ENCODE results near the gene ATXN10. TPM values are rescaled to one million over a fixed set of nuclear protein-coding genes. Genes with fewer than 3 reads are reported as not detected.

ATXN10 gene
- total RNA-seq, 4 donors from 2014 or later: 35.5 to 83.3 (median 51.1) TPM

GRCh38 chr22:45770506-45770905, 98.9 kb downstream of the ATXN10 start:
- no peak for DNase-seq (ENCODE audit: low spot score in 2 of 2)
- H3K4me3 ChIP-seq (ENCODE audit: low read depth, poor library complexity, severe bottlenecking): no peak overlapping the region
- intact Hi-C loops (cut with DNase I; ENCODE audit: low total_unique reads): no loop called here
- TF ChIP-seq POLR2A (IDR thresholded peaks at IDR 0.05) (no peak), CTCF (IDR thresholded peaks at IDR 0.05) (no peak)
- 72 to 73% methylated on average over 4 of the region's 4 CpGs for WGBS, 2 donors

- DNase-seq (ENCODE audit: low spot score in 2 of 2): no peak
- WGBS, 2 donors: 96 to 99% methylated on average over 3 of the region's 3 CpGs
- intact Hi-C loops (cut with DNase I; ENCODE audit: low total_unique reads): no loop called here
- H3K4me3 ChIP-seq (ENCODE audit: low read depth, poor library complexity, severe bottlenecking): no peak overlapping the region
- TF ChIP-seq CTCF (IDR thresholded peaks at IDR 0.05) (no peak), POLR2A (IDR thresholded peaks at IDR 0.05) (no peak)
Observed at GRCh38 chr22:45771057-45771456, 99.4 kb downstream of the ATXN10 start.

GRCh38 chr22:45771711-45772110, 100.1 kb downstream of the ATXN10 start:
- DNase-seq (ENCODE audit: low spot score in 2 of 2): no peak
- no peak overlapping the region for H3K4me3 ChIP-seq (ENCODE audit: low read depth, poor library complexity, severe bottlenecking)
- intact Hi-C loops (cut with DNase I; ENCODE audit: low total_unique reads): no loop called here
- TF ChIP-seq CTCF (IDR thresholded peaks at IDR 0.05): no peak
- no peak for TF ChIP-seq POLR2A (IDR thresholded peaks at IDR 0.05)
- WGBS, 2 donors: 100% methylated on average over 2 of the region's 2 CpGs

GRCh38 chr22:45772743-45773142, 101.1 kb downstream of the ATXN10 start:
- intact Hi-C loops (cut with DNase I; ENCODE audit: low total_unique reads): no loop called here

GRCh38 chr22:45774001-45774670, 102.5 kb downstream of the ATXN10 start:
- no peak overlapping the region for H3K4me3 ChIP-seq (ENCODE audit: low read depth, poor library complexity, severe bottlenecking)
- no peak for DNase-seq (ENCODE audit: low spot score in 2 of 2)
- 98 to 99% methylated on average over 6 of the region's 6 CpGs for WGBS, 2 donors
- intact Hi-C loops (cut with DNase I; ENCODE audit: low total_unique reads): no loop called here
- TF ChIP-seq CTCF (IDR thresholded peaks at IDR 0.05) (no peak), POLR2A (IDR thresholded peaks at IDR 0.05) (no peak)

More at GRCh38 chr22:45772743-45773142, 101.1 kb downstream of the ATXN10 start:
- 94% methylated on average over 2 of the region's 2 CpGs for WGBS, 2 donors
- TF ChIP-seq POLR2A (IDR thresholded peaks at IDR 0.05) (no peak), CTCF (IDR thresholded peaks at IDR 0.05) (no peak)
- H3K4me3 ChIP-seq (ENCODE audit: low read depth, poor library complexity, severe bottlenecking): no peak overlapping the region
- no peak for DNase-seq (ENCODE audit: low spot score in 2 of 2)

- no peak overlapping the region for H3K4me3 ChIP-seq (ENCODE audit: low read depth, poor library complexity, severe bottlenecking)
- 79 to 88% methylated on average over 1 of the region's 1 CpG for WGBS, 2 donors
- TF ChIP-seq CTCF (IDR thresholded peaks at IDR 0.05) (no peak), POLR2A (IDR thresholded peaks at IDR 0.05) (no peak)
- intact Hi-C loops (cut with DNase I; ENCODE audit: low total_unique reads): no loop called here
- no peak for DNase-seq (ENCODE audit: low spot score in 2 of 2)
Observed at GRCh38 chr22:45775062-45775461, 103.4 kb downstream of the ATXN10 start.

Data from lower leg skin (tissue), 4 donors.